H1 (cell line): Measurements from ENCODE around the gene DEFB123.

Experiments used
- CEBPB ChIP-seq: IDR thresholded peaks from 2 replicates; pipeline ENCODE4 v1.6.1; 2012; ENCODE audit warnings: low read depth, low read length
- CTCF ChIP-seq, 3 experiments: IDR thresholded peaks; 1 replicate in 2 of 3; 2 replicates in 1 of 3; pipeline versions ENCODE4 v1.5.1 to v1.6.1; 2011; ENCODE audit warnings: low read length in 3 of 3, mild to moderate bottlenecking in 3 of 3, inconsistent platforms in 2 of 3, low read depth in 1 of 3, moderate library complexity in 1 of 3; ENCODE audit not compliant: insufficient read depth in 1 of 3; ENCODE audit errors: control extremely low read depth in 1 of 3
- EZH2 ChIP-seq: fragments of 200-600 bp; sonication (generic); IDR thresholded peaks from 2 replicates; pipeline ENCODE4 v1.7.1; 2012; ENCODE audit warnings: low read depth, mild to moderate bottlenecking, moderate library complexity, low read length, inconsistent platforms; ENCODE audit not compliant: severe bottlenecking
- POLR2A ChIP-seq, 2 experiments: IDR thresholded peaks; 1 replicate in 1 of 2; 2 replicates in 1 of 2; pipeline ENCODE4 v1.6.1; 2011; ENCODE audit warnings: low read depth in 2 of 2, low read length in 2 of 2, mild to moderate bottlenecking in 2 of 2; ENCODE audit errors: control extremely low read depth in 1 of 2
- POLR2AphosphoS5 ChIP-seq: IDR thresholded peaks from 2 replicates; pipeline ENCODE4 v1.6.1; 2011; ENCODE audit warnings: low read depth, low read length
- RAD21 ChIP-seq, 2 experiments: IDR thresholded peaks in 1 of 2; conservative IDR thresholded peaks in 1 of 2; 2 replicates each; pipeline ENCODE4 v1.6.1; 2011; ENCODE audit warnings: low read depth in 2 of 2, low read length in 2 of 2, improper control_type of control experiment in 1 of 2, inconsistent platforms in 1 of 2, mild to moderate bottlenecking in 1 of 2, moderate library complexity in 1 of 2
- TBP ChIP-seq: IDR thresholded peaks from 2 replicates; pipeline ENCODE4 v1.6.1; 2011; ENCODE audit warnings: low read depth, low read length, improper control_type of control experiment
- TEAD4 ChIP-seq: IDR thresholded peaks from 2 replicates; pipeline ENCODE4 v1.6.1; 2012; ENCODE audit warnings: low read depth, low read length, inconsistent platforms, mixed read lengths

- no peak for TF ChIP-seq EZH2
- TF ChIP-seq TEAD4: no peak
- TF ChIP-seq RAD21 (IDR thresholded peaks at IDR 0.05 in 1 of 2, conservative IDR thresholded peaks at IDR 0.05 in 1 of 2; ENCODE audit: low read depth in 2 of 2, low read length in 2 of 2): no peak
- TF ChIP-seq POLR2A (IDR thresholded peaks at IDR 0.05; ENCODE audit: control extremely low read depth in 1 of 2, low read depth in 2 of 2, low read length in 2 of 2): no peak
- no peak for TF ChIP-seq CTCF (IDR thresholded peaks at IDR 0.05; ENCODE audit: control extremely low read depth in 1 of 3, insufficient read depth in 1 of 3, low read depth in 1 of 3, low read length in 3 of 3)
- TF ChIP-seq TBP: no peak
- TF ChIP-seq POLR2AphosphoS5: no peak
- no peak for TF ChIP-seq CEBPB
Observed at GRCh38 chr20:31394900-31395299, 45.5 kb upstream of the DEFB123 start.
